Measurements from ENCODE around the gene TUBGCP6.
"Not testable (repeated sequence)": the region's sequence is repeated elsewhere in the genome, so short reads cannot be mapped to it uniquely, and the experiment has no call there.

TUBGCP6 gene

GRCh38 chr22:50168490-50169180, 76.2 kb downstream of the TUBGCP6 start:
- not testable (repeated sequence) for DNase-seq (ENCODE audit: low read depth in 2 of 2)

- no peak for DNase-seq (ENCODE audit: low read depth in 2 of 2)
Observed at GRCh38 chr22:50167689-50168489, 76.9 kb downstream of the TUBGCP6 start.

All from stimulated activated CD8-positive, alpha-beta memory T cell treated with anti-CD3 and anti-CD28 coated beads, Interleukin-2, amount 100 ng/mL, for 48 hours (primary cell).